DOHH2 (cell line): ENCODE results near the gene INHBB.

Experiments
- EZH2phosphoT487 ChIP-seq: fragments of 200-600 bp; sonication (generic); IDR thresholded peaks from 2 replicates; pipeline ENCODE4 v1.6.1; 2017; ENCODE audit warnings: borderline replicate concordance, mild to moderate bottlenecking, antibody characterized with exemption, low read length, moderate library complexity, mixed read lengths
- TF ChIP-seq, protein P1 (sequence below): fragments of 200-600 bp; sonication (generic); IDR thresholded peaks from one replicate; pipeline ENCODE4 v1.5.1; 2014; ENCODE audit warnings: antibody characterized with exemption, mild to moderate bottlenecking, low read depth, low read length; ENCODE audit not compliant: poor library complexity, severe bottlenecking

DNA sequence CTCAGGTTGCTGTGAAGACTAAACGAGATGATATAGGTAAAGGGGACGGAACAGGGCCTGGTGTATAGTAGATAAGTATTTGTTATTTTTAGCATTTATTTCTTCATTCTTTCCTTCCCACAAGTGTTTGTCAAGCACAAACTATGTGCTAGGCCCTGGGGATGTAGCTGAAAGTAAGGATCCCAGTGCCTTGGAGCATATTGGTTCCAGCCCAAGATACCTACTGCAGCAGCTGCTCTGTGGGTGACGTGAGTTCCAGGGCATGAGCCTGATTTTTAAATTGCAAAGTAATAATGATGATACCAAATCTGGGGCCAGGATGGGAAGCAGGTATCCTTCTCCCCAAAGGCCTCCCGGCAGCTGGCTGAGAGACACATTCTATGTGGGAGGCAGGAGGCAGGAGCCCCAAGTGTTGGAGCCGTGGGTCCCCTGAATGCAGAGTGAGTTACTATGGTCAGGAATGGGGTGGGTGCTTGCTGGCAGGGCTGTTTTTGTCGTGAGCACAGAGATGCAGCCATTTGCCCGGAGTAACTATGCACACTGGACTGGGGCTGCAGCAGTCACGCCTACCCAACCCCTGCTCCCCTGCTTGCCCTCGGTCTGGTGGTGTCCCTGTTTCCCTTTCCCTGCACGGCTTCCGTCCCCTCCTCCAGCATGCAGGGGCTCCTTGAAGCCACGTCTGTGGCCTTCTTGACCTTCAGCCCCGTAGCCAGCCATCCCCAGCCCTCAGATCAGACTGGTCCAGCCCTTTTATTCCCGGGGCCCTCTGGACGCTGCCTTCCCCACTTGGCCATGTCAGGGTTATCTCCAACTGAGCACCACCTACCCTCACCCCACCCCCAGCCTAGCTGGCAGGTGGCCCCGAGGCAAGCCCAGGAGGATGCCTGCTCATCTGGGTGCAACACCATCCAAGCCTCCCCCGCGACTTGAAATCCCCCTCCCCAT lies 52.4 kb downstream of the INHBB start:
- TF ChIP-seq, protein P1, sequence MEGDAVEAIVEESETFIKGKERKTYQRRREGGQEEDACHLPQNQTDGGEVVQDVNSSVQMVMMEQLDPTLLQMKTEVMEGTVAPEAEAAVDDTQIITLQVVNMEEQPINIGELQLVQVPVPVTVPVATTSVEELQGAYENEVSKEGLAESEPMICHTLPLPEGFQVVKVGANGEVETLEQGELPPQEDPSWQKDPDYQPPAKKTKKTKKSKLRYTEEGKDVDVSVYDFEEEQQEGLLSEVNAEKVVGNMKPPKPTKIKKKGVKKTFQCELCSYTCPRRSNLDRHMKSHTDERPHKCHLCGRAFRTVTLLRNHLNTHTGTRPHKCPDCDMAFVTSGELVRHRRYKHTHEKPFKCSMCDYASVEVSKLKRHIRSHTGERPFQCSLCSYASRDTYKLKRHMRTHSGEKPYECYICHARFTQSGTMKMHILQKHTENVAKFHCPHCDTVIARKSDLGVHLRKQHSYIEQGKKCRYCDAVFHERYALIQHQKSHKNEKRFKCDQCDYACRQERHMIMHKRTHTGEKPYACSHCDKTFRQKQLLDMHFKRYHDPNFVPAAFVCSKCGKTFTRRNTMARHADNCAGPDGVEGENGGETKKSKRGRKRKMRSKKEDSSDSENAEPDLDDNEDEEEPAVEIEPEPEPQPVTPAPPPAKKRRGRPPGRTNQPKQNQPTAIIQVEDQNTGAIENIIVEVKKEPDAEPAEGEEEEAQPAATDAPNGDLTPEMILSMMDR = no peak
- TF ChIP-seq EZH2phosphoT487 = no peak
